ENCODE measurements around the gene PLSCR5. TPM values are rescaled to one million over a fixed set of nuclear protein-coding genes. Genes with fewer than 3 reads are reported as not detected.

PLSCR5 gene
- total and polyA plus RNA-seq, 10 of the 15 experiments (the other 5 are each of a cell fraction or from before 2014, with no cell fraction given): 0.06 TPM; not detected in 9

DNA sequence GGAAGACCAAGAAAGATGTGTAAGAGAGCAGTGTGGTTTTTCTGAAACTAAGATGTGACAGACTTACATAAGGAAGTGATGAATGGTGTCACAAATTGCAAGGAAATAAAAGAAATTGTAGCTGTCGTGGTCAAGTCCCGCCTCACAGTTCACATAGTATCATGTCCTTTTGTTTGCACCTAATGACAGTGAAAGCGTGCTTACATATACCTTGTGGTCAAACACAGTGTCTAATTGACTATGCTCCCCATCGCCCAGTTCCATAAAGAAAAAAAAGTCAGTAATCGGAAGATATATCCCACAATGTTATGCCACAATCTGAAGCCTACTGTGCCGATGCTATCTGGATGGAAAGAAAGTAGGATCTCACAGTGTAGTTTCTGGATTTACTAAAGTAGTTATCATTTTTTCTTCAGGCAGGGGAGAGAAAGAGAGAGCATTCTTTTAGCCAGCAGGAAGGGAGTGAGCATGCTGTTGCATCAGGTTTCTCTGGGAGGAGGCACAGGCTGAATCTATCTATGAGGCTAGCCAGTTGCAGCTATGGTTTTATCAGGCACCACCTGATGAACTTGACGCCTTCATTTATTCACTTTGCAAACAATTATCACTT, 50.9 kb downstream of the PLSCR5 start (continued):
- TF ChIP-seq E4F1 (IDR thresholded peaks at IDR 0.05; ENCODE audit: borderline replicate concordance, partially characterized antibody): no peak
- TF ChIP-seq SMAD5 (IDR thresholded peaks at IDR 0.05; ENCODE audit: low read depth): no peak
- TF ChIP-seq, protein P1, sequence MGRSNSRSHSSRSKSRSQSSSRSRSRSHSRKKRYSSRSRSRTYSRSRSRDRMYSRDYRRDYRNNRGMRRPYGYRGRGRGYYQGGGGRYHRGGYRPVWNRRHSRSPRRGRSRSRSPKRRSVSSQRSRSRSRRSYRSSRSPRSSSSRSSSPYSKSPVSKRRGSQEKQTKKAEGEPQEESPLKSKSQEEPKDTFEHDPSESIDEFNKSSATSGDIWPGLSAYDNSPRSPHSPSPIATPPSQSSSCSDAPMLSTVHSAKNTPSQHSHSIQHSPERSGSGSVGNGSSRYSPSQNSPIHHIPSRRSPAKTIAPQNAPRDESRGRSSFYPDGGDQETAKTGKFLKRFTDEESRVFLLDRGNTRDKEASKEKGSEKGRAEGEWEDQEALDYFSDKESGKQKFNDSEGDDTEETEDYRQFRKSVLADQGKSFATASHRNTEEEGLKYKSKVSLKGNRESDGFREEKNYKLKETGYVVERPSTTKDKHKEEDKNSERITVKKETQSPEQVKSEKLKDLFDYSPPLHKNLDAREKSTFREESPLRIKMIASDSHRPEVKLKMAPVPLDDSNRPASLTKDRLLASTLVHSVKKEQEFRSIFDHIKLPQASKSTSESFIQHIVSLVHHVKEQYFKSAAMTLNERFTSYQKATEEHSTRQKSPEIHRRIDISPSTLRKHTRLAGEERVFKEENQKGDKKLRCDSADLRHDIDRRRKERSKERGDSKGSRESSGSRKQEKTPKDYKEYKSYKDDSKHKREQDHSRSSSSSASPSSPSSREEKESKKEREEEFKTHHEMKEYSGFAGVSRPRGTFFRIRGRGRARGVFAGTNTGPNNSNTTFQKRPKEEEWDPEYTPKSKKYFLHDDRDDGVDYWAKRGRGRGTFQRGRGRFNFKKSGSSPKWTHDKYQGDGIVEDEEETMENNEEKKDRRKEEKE (IDR thresholded peaks at IDR 0.05): no peak
- TF ChIP-seq JUND (IDR thresholded peaks at IDR 0.05; ENCODE audit: low read depth, low read length): no peak
- TF ChIP-seq IKZF2 (IDR thresholded peaks at IDR 0.05): 0 out of 4 replicates have a peak, but pooled peaks of 1 of the 2 experiments have one; percentile 18
- no peak for TF ChIP-seq HDAC6 (IDR thresholded peaks at IDR 0.05; ENCODE audit: unreplicated experiment)
- TF ChIP-seq IKZF1 (conservative IDR thresholded peaks at IDR 0.05): 0 out of 2 replicates have a peak, but pooled peaks have one; percentile 16
- peak; percentile 54 for TF ChIP-seq RUNX3 (IDR thresholded peaks at IDR 0.05; ENCODE audit: low read length)
